ENCODE data around the gene PRSS53.
A peak's percentile ranks its signal among the peaks of the same experiment; 100 is the strongest.
"Not testable (repeated sequence)": the region's sequence is repeated elsewhere in the genome, so short reads cannot be mapped to it uniquely, and the experiment has no call there.

The PRSS53 gene

DNA sequence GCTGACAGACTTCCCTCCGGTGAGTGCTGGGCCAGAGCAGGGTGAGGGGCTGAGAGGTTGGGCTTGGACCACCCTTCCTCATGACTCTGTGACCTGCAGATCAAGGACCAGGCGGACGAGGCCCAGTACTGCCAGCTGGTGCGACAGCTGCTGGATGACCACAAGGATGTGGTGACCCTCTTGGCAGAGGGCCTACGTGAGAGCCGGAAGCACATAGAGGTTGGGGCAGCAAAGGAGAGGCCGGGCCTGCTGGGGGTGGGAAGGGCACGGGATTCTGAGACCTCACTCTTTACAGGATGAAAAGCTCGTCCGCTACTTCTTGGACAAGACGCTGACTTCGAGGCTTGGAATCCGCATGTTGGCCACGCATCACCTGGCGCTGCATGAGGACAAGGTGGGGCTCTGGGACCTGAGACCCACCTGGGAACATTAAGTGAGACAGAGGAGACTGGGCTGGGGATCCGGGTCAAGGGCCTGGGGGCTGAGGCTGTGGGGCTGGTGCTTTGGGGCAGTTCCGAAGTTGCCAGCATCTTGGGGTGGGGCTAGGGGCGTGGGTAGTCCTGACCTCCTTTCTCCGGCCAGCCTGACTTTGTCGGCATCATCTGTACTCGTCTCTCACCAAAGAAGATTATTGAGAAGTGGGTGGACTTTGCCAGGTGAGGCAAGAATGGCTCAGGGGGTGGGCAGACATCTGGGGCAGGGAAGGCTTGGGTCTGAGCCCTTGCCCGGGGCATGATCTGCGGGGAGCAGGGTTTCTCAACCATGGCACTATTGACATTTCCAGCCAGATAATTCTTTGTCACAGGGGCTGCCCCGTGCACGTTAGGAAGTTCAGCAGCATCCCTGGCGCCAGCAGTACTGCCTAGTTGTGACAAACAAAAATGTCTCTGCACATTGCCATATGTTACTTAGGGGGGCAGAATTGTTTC, 21.6 kb upstream of the PRSS53 start:
- DNase-seq (ENCODE audit: insufficient read length, low spot score): no peak
- FAIRE-seq: no peak
- TF ChIP-seq POLR2A (IDR thresholded peaks at IDR 0.05; ENCODE audit: low read depth, low read length): no peak

DNA sequence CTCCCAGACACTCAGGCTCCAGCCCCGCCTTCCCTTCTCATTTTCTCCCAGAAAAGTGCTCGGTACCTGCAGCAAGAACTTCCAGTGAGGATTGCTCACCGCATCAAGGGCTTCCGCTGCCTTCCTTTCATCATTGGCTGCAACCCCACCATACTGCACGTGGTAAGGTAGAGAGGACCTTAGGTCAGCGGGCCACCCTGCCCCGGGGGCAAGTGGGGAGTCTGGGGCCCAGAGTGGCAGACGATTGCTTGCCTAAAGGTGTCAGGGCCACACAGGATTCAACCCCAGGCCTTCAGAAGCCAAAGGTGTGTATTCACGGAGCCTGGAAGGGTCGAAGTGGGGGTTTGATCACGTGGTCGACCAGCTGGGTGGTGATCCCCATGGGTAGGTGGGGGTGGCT, 20.9 kb upstream of the PRSS53 start:
- DNase-seq (ENCODE audit: insufficient read length, low spot score): no peak
- FAIRE-seq: no peak
- no peak for TF ChIP-seq POLR2A (IDR thresholded peaks at IDR 0.05; ENCODE audit: low read depth, low read length)

DNA sequence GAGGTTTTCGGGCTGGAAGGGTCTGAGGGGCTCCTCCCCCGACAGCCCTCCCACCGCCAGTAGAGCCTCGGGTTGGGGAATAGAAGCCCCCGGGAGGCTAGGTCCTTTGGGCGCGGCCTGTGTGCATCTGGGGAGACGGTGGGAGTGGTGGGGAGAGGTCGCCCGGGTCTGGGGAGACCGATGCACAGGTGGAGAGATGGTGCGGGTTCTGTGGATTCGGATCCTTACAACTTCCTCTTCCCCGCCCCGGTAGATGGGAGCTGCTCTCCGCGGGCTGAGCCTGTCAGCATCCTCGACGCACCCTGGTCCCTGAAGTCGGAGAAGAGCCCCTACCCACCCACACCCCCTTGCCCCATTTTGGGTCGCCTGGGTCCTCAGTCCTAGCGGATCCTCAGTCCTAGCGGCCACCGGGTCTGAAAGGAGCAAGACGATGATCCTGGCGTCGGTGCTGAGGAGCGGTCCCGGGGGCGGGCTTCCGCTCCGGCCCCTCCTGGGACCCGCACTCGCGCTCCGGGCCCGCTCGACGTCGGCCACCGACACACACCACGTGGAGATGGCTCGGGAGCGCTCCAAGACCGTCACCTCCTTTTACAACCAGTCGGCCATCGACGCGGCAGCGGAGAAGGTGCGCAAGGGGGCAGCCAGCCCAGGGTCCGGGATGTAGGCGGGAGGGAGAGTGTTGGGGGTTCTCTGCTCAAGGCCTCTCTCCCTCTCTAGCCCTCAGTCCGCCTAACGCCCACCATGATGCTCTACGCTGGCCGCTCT, 20.2 kb upstream of the PRSS53 start:
- FAIRE-seq (no peak), DNase-seq (ENCODE audit: insufficient read length, low spot score) (no peak)
- TF ChIP-seq POLR2A (IDR thresholded peaks at IDR 0.05; ENCODE audit: low read depth, low read length): no peak

DNA sequence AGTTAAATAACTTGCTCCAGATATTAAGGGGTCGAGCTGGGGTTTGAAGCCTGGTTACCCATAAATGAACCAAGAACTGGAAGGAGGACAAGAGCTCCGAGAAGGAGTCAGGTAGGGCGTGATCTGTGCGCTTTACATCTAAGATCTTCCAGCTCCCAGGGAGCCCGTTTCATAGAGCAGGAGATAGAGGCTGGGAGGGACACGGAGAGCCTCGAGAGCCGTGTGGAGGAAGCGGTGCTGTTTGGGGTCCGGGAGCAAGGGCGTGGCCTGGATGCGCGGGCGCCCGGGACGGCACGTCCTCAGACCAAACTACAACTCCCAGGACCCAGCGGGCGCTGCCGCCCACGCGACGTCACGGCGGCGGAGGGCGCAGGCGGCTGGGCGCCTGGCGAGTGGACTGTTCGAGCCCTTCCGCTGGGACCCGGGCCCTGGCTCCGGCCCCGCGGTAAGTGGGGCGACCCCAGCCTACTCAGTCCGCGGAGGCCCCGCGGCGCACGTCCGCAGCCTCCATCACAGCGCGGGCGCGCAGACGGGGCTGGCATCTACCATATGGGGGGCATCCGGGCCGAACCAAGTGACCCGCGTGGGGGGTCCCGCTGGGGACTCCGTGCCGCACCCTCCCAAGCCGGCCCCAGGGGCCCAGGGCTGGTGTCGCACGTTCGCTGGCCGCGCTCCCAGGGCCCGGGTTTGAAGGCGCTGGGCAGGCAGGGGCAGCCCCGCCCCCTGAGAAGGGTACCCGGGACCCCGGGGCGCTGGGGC, 19.5 kb upstream of the PRSS53 start, which contains the start of gene BCKDK:
Gene BCKDK, plus strand, starts transcription at position 352 of the 759 bp plus-strand sequence. CDS start 838 bp downstream, outside the sequence.
- FAIRE-seq: no peak
- peak; percentile 69 for TF ChIP-seq POLR2A (IDR thresholded peaks at IDR 0.05; ENCODE audit: low read depth, low read length)
- DNase-seq (ENCODE audit: insufficient read length, low spot score): peak; percentile 92

GRCh38 chr16:31107465-31107867, 18.7 kb upstream of the PRSS53 start:
- DNase-seq (ENCODE audit: insufficient read length, low spot score) (no peak), FAIRE-seq (no peak)
- TF ChIP-seq POLR2A (IDR thresholded peaks at IDR 0.05; ENCODE audit: low read depth, low read length): no peak

- FAIRE-seq (no peak), DNase-seq (ENCODE audit: insufficient read length, low spot score) (no peak)
- no peak for TF ChIP-seq POLR2A (IDR thresholded peaks at IDR 0.05; ENCODE audit: low read depth, low read length)
Observed at GRCh38 chr16:31106509-31107464, 18.0 kb upstream of the PRSS53 start.

DNA sequence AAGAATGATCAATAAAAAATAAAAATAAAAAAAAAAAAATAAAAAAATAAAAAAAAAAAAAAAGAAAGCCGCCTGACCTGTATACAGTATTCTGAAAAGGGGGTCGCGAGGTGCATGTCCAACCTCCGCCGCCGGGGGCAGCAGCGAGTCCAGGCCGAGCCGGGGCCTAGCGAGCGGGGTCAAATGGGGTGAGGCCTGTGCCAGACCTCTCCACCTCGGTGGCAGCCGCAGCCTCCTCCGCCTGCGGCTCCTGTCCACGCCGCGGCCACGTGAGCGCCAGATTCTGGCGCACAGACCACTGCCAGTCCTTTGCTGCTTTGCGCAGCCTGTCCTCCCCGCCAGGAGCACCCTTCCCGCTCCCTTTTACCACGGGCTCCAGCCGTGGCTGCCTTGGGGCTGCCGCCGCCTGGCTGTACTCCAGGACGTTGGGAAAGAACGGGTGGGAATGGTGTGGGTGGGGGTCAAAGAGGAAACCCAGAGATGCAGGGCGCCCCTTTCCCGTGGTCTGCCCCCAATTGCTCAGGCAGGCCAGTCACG, 17.0 kb upstream of the PRSS53 start:
- no peak for FAIRE-seq
- peak; percentile 84 for DNase-seq (ENCODE audit: insufficient read length, low spot score)

GRCh38 chr16:31100876-31101641, 12.3 kb upstream of the PRSS53 start:
- not testable (repeated sequence) for DNase-seq (ENCODE audit: insufficient read length, low spot score); FAIRE-seq

More for the DNA sequence above, 17.0 kb upstream of the PRSS53 start:
- no peak for TF ChIP-seq POLR2A (IDR thresholded peaks at IDR 0.05; ENCODE audit: low read depth, low read length)

GRCh38 chr16:31099860-31100638, 11.3 kb upstream of the PRSS53 start:
- no peak for FAIRE-seq
- DNase-seq (ENCODE audit: insufficient read length, low spot score): no peak
- TF ChIP-seq POLR2A (IDR thresholded peaks at IDR 0.05; ENCODE audit: low read depth, low read length): no peak

GRCh38 chr16:31094424-31095120, 5.8 kb upstream of the PRSS53 start, which contains the start of gene VKORC1:
TSS of gene VKORC1 (minus strand) at chr16:31094797. CDS start at chr16:31094729, 68 bp downstream.
- TF ChIP-seq POLR2A (IDR thresholded peaks at IDR 0.05; ENCODE audit: low read depth, low read length): peak; percentile 42; the same call in 1 of the 2 replicates
- DNase-seq (ENCODE audit: insufficient read length, low spot score) (peak; percentile 92), FAIRE-seq (peak; percentile 60)

DNA sequence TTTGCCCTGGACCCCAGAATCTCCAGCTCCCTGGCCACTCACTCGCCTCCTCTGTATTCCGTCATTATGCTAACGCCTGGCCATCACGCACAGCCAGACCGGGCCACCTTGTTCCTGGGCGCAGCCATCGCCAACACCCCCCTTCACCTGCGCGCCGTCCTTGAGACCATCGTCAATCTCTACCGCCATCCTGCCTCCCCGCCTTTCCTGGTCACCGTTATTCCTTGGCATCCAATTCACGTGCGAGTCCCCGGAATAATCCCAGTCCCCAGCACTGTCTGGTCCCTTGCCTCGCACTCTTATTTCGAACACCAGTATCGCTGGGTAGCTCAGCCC, 5.3 kb upstream of the PRSS53 start:
- DNase-seq (ENCODE audit: insufficient read length, low spot score) (no peak), FAIRE-seq (no peak)
- TF ChIP-seq POLR2A (IDR thresholded peaks at IDR 0.05; ENCODE audit: low read depth, low read length): no peak

All from H54 (cell line).